Embryonic facial prominence (tissue), 1 donor: ENCODE data around the gene JADE3.

ENCODE experiments used
- DNase-seq: peaks from one replicate; pipeline ENCODE4 v3.0.0-alpha.2; 2016; ENCODE audit errors: extremely low spot score

Gene JADE3

DNA sequence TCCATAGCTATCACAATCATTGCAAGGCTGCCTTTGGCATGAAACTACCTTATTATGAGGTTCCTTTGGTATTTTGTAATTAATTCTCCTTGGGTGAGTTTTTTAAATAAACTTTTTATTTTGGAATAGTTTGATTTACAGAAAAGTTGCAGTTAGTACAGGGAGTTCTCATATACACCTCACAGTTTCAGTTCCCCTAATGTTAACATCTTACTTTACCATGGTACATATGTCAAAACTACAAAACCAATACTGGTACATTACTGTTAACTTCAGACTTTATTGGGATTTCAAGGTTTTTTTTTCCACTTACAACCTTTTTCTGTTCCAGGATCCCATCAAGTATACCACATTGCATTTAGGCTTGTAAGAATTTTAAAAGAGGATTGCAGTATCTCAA, 114.0 kb downstream of the JADE3 start:
- DNase-seq = no peak

DNA sequence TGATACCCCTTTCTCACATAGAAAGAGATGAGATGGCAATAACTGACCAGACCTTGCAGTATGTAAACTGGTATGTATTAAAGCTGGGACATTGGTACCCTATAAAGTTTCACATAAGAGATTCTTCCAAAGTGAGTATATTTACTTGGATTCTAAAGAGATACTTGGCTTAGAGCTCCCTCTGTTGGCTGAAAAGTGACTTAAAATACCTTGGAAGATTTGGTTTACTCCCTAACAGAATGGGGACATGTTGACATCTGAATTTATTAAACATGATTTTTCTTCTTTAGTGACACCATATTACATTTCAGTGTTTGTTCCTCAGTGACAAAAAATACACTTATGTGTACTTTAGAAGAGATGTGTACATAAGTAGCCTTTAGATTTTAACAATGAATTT, 118.1 kb downstream of the JADE3 start:
- peak; percentile 18 for DNase-seq

GRCh38 chrX:47047989-47048388, 135.8 kb downstream of the JADE3 start:
- no peak for DNase-seq

DNA sequence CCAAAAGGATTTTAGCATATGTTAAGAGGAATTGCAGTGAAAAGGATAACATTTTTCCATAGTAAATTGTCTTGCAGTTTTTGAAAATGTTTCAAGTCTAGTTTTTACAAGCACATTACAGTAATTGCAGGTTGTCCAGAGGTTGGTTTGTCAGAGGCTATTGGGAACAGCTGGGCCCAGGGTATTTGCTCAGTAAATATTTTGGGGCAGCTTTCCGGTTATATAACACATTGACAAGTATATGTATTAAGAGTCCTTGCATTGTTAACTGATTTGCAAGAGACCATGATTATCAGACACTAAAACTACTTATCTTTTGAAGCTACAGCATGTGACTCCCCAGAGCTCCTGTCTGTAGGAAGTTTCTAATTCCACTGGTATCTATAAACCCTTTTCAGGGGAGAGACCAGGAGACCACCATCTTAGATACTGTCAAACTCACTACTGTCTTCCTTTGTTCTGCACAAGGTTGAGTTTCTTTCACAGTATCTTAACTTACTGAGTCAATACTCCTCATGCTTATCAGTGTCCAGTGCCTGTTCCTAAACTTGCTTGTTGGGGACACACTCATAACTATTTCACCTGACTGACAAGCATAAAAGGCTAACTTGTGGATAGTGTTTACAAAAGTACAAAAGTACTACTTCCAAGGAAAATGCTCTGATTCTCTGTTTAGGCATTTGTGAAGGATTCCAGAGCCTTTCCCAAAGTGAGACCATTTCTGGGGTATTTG, 147.1 kb downstream of the JADE3 start:
- DNase-seq = no peak

- DNase-seq = no peak
Measured at GRCh38 chrX:47060708-47061107, 148.5 kb downstream of the JADE3 start.

DNA sequence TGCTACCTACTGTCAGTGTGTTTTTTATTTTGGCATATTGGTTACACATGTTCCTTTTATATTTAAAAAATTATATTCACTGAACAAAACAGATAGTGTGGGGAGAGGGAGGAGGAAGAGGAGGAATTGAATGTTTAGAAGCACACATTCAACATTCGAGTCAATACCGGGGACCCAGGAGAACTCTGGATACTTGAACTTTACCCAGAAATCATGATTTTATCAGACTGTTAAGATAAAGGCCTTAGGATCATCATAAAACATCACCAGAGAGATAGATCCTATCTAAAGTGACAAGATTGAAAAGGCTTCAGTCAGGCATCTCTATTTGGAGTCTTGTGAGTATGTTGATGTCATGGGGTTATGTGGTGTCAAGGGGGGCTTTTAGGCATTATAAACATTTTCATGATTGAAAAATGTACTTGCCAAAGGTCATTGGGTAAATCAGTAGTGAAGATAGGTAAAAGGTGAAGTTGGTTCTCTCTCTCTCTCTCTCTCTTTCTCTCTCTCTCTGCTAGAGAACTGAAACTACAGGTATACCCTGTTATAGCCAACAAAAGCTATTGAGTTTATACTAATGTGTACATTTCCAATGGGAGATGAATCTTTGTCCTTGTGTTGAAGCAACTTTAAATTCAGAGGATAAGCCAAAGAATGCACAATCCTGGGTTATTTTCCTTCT, 149.2 kb downstream of the JADE3 start:
- no peak for DNase-seq

DNA sequence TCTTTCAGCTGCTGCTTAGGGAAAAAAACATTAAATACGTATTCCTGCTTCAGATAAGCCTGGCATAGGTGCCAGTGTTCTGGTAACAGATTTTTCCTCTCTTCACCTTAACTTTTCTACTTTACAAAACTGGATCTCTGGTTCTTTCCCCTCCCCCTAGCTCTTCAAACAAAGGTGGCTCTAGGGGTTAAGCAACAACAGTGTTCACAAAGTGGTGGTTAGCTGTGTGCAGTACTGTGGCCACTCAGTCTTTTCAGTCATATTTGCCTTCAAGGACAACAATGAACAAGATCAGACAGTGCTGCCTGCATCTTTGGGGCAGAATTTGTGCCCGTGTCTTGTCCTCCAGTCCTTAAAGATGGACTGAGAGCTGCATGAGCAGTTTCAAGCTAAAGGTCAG, 151.0 kb downstream of the JADE3 start:
- DNase-seq = no peak

- DNase-seq = no peak
Measured at GRCh38 chrX:47068214-47068613, 156.0 kb downstream of the JADE3 start.

- DNase-seq = no peak
Measured at GRCh38 chrX:47068720-47069119, 156.5 kb downstream of the JADE3 start.

GRCh38 chrX:47078129-47079043, 166.2 kb downstream of the JADE3 start, which contains the start of gene RGN:
Gene RGN, plus strand, starts transcription at chrX:47078443. Its CDS starts 2,702 bp downstream, at chrX:47081145.
- no peak for DNase-seq

DNA sequence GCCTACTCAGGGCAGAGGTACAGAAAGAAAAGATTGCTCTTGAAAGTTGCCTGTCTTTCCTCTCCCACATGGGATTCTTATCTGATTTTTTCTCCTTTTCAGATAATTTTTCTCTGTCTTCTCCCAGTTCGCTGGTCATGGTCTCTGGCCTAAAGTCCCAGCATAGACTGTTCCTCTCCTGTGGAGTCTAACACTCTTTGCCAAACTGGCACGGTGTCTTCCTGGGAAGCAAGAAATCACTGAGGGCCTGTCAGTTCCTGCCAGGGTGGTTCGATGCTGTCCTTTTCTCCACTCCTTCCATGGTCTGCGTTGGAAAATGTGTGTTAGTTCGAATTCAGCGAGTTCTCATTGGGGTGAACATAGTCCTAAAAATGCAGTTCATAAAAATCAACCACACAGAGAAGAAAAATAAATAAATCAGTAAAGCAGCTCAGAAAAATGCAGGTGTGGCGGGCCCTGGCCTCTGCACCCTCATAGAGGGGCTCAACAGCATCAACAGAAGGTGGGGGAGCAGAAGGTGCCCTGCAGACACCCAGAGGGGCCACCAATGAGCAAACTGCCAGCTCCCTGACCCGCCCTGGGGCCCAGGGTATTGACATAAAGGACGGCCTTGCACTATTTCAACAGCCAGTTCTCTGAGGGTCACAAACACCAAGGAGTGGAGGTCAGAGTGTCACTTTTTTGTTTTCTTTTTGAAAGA, 168.1 kb downstream of the JADE3 start:
- no peak for DNase-seq

DNA sequence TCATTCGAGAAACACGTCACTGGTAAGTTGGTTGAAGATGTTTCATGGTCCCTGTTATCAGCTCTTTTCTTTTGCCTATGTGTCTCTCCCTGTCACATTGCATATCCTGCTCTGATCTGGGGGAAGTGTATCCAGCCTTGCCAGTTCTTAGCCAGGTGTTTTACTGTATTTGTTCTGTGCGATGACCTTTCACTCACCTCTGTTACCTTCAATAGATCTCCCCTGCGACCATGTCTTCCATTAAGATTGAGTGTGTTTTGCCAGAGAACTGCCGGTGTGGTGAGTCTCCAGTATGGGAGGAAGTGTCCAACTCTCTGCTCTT, 168.7 kb downstream of the JADE3 start:
- DNase-seq = no peak

DNA sequence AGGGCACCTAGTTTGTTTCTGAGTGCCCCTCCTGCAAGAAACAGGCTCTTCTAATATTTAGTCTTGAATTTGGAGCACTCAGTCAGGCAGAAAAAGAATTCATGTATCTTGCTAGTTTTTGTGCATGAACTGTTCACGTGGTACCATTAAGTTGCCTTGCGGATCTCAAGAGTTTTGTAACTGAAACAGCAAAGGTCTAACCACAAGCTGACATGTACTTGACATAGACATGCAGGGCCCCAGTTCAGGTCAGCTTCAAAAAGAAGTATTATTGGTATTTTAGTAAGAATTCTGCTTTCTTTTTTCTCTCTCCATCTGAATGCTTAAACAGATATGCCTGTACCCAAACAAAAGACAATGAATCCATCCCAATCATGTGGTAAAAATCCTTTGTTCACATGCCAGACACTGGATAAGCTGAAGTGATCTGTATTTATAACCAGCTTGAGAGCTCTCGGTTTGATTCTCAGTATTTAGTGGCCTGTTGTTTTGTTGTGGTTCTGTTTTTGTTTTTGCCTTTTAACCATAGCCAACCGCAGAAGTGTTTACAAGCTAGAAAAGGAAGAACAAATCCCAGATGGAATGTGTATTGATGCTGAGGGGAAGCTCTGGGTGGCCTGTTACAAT, 179.0 kb downstream of the JADE3 start:
- DNase-seq = no peak

DNA sequence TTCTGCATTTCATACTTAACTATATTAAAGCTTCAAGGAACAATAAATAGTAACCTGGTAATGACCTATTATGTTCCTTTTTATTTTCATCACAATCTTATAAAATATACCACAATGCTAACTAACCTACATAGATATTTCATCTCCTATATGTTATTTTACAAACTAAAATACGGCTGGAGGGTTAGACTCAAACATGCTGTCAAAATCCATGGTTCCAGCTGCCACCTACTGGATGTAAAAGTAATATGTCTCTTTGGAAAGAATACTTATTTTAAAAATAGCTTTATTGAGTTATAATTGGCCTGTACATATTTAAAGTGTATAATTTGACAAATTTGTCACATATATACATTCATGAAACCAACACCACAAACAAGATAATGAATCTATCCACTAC, 181.0 kb downstream of the JADE3 start:
- no peak for DNase-seq

GRCh38 chrX:47093860-47094259, 181.6 kb downstream of the JADE3 start:
- DNase-seq = no peak

- DNase-seq = no peak
Measured at GRCh38 chrX:47097018-47097417, 184.8 kb downstream of the JADE3 start.

GRCh38 chrX:47098338-47099094, 186.3 kb downstream of the JADE3 start:
- DNase-seq = no peak

DNA sequence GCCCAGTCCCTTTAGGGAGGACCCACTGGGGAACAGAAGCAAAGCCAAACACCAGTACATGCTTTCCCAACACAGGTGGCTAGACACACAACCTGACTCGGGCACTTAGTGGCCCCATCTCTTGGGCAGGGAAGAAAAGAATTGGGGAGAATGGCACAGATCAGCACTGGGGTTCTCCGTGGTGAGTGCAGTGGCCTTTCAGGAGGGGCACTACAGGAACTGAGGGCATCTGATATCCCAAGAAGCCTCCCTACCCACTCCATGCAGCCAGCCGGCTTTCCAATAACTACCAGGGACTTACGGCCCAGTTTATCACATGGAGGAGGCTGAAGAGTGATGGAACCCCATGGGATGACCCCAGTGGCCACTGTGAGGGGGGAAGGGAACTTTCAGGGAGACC, 189.0 kb downstream of the JADE3 start:
- no peak for DNase-seq
